ENCODE results near the gene SEMA4A. TPM values are rescaled to one million over a fixed set of nuclear protein-coding genes. Genes with fewer than 3 reads are reported as not detected.
A peak's percentile ranks its signal among the peaks of the same experiment; 100 is the strongest.

The SEMA4A gene
- polyA plus RNA-seq, 1 donor, result 6.4 TPM

DNA sequence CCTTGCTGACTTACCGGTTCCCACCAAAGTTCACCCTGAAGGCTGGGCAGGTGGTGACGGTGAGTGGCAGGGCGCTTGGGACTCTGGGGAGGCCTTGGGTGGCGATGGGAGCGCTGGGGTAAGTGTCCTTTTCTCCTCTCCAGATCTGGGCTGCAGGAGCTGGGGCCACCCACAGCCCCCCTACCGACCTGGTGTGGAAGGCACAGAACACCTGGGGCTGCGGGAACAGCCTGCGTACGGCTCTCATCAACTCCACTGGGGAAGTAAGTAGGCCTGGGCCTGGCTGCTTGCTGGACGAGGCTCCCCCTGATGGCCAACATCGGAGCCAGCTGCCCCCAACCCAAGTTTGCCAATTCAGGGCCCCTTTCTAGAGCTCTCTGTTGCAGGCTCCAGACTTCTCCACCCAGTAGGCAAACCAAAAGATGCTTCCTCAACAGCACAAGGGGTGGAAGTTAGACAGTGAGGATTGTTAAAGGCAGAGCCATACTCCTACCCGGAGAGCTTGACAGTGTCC, 16.4 kb upstream of the SEMA4A start:
- Histone ChIP-seq H3K27ac (ENCODE audit: low read length) (no peak overlapping the region), H3K4me1 (ENCODE audit: control insufficient read depth, insufficient read depth, low read length) (no peaks in the 10 kb centered on the region), H3K4me3 (ENCODE audit: low read length) (no peak overlapping the region), H3K27me3 (ENCODE audit: control insufficient read depth, insufficient read depth, low read length) (no peaks in the 10 kb centered on the region), H3K36me3 (ENCODE audit: control insufficient read depth, insufficient read depth, low read length) (peaks cover 75% of the 10 kb centered on the region), H3K9me3 (ENCODE audit: control insufficient read depth, low read depth, low read length) (peaks cover 2% of the 10 kb centered on the region)
- no CpG with 5 or more reads among the region's 12 CpGs for WGBS (ENCODE audit: insufficient coverage, low lambda C conversion rate)
- DNase-seq, result no peak

DNA sequence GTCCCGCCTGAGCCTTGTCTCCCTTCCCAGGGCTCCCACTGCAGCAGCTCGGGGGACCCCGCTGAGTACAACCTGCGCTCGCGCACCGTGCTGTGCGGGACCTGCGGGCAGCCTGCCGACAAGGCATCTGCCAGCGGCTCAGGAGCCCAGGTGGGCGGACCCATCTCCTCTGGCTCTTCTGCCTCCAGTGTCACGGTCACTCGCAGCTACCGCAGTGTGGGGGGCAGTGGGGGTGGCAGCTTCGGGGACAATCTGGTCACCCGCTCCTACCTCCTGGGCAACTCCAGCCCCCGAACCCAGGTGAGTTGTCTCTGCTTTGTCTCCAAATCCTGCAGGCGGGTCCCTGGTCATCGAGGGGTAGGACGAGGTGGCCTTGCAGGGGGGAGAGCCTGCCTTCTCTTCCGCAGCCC, 14.9 kb upstream of the SEMA4A start:
- H3K4me3 ChIP-seq (ENCODE audit: low read length), result no peak overlapping the region
- no peaks in the 10 kb centered on the region for H3K4me1 ChIP-seq (ENCODE audit: control insufficient read depth, insufficient read depth, low read length)
- H3K9me3 ChIP-seq (ENCODE audit: control insufficient read depth, low read depth, low read length), result peaks cover 2% of the 10 kb centered on the region
- H3K36me3 ChIP-seq (ENCODE audit: control insufficient read depth, insufficient read depth, low read length), result peaks cover 65% of the 10 kb centered on the region
- DNase-seq, result no peak
- no peaks in the 10 kb centered on the region for H3K27me3 ChIP-seq (ENCODE audit: control insufficient read depth, insufficient read depth, low read length)
- WGBS (ENCODE audit: insufficient coverage, low lambda C conversion rate), result no CpG with 5 or more reads among the region's 22 CpGs
- H3K27ac ChIP-seq (ENCODE audit: low read length), result no peak overlapping the region

DNA sequence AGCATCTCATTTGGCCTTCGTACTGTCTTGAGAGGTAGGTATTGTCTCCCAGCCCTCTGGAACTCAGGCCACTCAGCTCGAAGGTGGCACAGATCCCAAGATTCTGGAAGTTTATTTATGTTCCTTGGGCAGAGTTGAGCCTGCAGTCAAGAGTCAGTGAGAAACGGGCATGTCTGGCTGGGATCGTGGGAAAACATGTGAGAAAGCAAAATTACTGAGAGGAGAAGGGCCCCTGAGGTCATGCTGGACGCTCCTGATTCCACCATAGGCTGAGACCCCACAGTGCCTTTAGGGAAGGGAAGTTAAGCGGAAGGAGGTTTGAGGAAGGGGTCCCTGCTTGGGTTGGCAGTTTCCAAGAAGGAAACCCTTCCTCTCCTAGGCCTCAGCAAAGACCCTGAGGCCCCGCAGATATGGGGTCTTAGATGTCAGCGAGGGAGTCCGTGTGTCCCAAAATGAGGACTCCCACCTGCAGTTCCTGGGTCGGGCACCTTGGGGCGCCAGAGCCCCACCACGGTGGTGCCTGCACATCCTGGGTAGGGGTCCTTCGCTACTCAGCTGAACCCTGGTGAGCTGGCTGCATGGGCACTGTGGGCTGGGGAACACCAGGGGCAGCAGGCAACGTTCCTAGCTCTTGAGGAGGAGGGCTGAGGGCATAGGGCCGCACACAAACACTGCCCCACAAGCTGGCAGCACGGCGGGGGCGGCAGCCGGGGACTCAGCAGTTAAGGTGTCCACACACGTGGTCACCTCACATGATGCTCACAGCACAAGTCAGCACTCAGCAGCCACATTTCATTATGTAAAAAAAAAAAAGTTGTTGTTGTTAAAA, 12.3 kb upstream of the SEMA4A start:
- DNase-seq, result no peak
- no CpG with 5 or more reads among the region's 20 CpGs for WGBS (ENCODE audit: insufficient coverage, low lambda C conversion rate)
- peaks cover 2% of the 10 kb centered on the region for H3K9me3 ChIP-seq (ENCODE audit: control insufficient read depth, low read depth, low read length)
- H3K36me3 ChIP-seq (ENCODE audit: control insufficient read depth, insufficient read depth, low read length), result peaks cover 39% of the 10 kb centered on the region
- H3K27me3 ChIP-seq (ENCODE audit: control insufficient read depth, insufficient read depth, low read length), result no peaks in the 10 kb centered on the region
- H3K4me3 ChIP-seq (ENCODE audit: low read length), result no peak overlapping the region
- H3K4me1 ChIP-seq (ENCODE audit: control insufficient read depth, insufficient read depth, low read length), result no peaks in the 10 kb centered on the region
- H3K27ac ChIP-seq (ENCODE audit: low read length), result no peak overlapping the region

- 100% methylated on average over 1 of the region's 11 CpGs for WGBS (ENCODE audit: insufficient coverage, low lambda C conversion rate)
- DNase-seq, result no peak
- no peaks in the 10 kb centered on the region for H3K27me3 ChIP-seq (ENCODE audit: control insufficient read depth, insufficient read depth, low read length)
- H3K9me3 ChIP-seq (ENCODE audit: control insufficient read depth, low read depth, low read length), result no peaks in the 10 kb centered on the region
- H3K4me3 ChIP-seq (ENCODE audit: low read length), result no peak overlapping the region
- H3K4me1 ChIP-seq (ENCODE audit: control insufficient read depth, insufficient read depth, low read length), result peaks cover 8% of the 10 kb centered on the region
- H3K36me3 ChIP-seq (ENCODE audit: control insufficient read depth, insufficient read depth, low read length), result peaks cover 11% of the 10 kb centered on the region
- no peak overlapping the region for H3K27ac ChIP-seq (ENCODE audit: low read length)
These were observed 9.5 kb upstream of the SEMA4A start for GRCh38 chr1:156143765-156144489.

GRCh38 chr1:156144742-156145141, 8.6 kb upstream of the SEMA4A start:
- Histone ChIP-seq H3K27ac (ENCODE audit: low read length) (no peak overlapping the region), H3K36me3 (ENCODE audit: control insufficient read depth, insufficient read depth, low read length) (peaks cover 4% of the 10 kb centered on the region), H3K27me3 (ENCODE audit: control insufficient read depth, insufficient read depth, low read length) (peaks cover 3% of the 10 kb centered on the region), H3K9me3 (ENCODE audit: control insufficient read depth, low read depth, low read length) (no peaks in the 10 kb centered on the region), H3K4me1 (ENCODE audit: control insufficient read depth, insufficient read depth, low read length) (peaks cover 8% of the 10 kb centered on the region), H3K4me3 (ENCODE audit: low read length) (no peak overlapping the region)
- WGBS (ENCODE audit: insufficient coverage, low lambda C conversion rate), result no CpG with 5 or more reads among the region's 5 CpGs
- no peak for DNase-seq

DNA sequence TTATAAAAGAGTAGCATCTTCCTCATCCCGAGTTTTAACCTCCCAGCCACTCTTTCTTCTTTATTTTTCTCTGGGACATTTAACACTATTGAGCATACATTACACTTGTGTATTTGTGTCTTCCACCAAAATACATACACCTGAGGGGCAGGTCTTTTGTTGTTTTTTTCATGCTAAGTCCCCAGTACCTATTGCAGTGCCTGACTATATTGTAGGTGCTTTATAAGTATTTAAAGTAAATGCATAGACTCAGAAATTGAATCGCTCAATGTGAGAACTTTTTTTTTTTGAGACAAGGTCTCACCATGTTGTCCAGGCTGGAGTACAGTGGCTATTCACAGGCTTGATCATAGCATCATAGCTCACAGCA, 7.8 kb upstream of the SEMA4A start:
- Histone ChIP-seq H3K36me3 (ENCODE audit: control insufficient read depth, insufficient read depth, low read length) (no peaks in the 10 kb centered on the region), H3K27me3 (ENCODE audit: control insufficient read depth, insufficient read depth, low read length) (peaks cover 12% of the 10 kb centered on the region), H3K27ac (ENCODE audit: low read length) (no peak overlapping the region), H3K9me3 (ENCODE audit: control insufficient read depth, low read depth, low read length) (no peaks in the 10 kb centered on the region), H3K4me1 (ENCODE audit: control insufficient read depth, insufficient read depth, low read length) (peaks cover 8% of the 10 kb centered on the region), H3K4me3 (ENCODE audit: low read length) (no peak overlapping the region)
- no peak for DNase-seq
- WGBS (ENCODE audit: insufficient coverage, low lambda C conversion rate), result 83% methylated on average over 1 of the region's 2 CpGs

GRCh38 chr1:156146020-156146768, 7.2 kb upstream of the SEMA4A start:
- 0% methylated on average over 1 of the region's 13 CpGs for WGBS (ENCODE audit: insufficient coverage, low lambda C conversion rate)
- Histone ChIP-seq H3K4me3 (ENCODE audit: low read length) (peak overlapping the region; percentile 30), H3K27me3 (ENCODE audit: control insufficient read depth, insufficient read depth, low read length) (peaks cover 15% of the 10 kb centered on the region), H3K4me1 (ENCODE audit: control insufficient read depth, insufficient read depth, low read length) (peaks cover 8% of the 10 kb centered on the region), H3K36me3 (ENCODE audit: control insufficient read depth, insufficient read depth, low read length) (no peaks in the 10 kb centered on the region), H3K27ac (ENCODE audit: low read length) (peak overlapping the region; percentile 2), H3K9me3 (ENCODE audit: control insufficient read depth, low read depth, low read length) (no peaks in the 10 kb centered on the region)
- peak in 1 of 2 donors; percentile 80 for DNase-seq

- Histone ChIP-seq H3K9me3 (ENCODE audit: control insufficient read depth, low read depth, low read length) (no peaks in the 10 kb centered on the region), H3K36me3 (ENCODE audit: control insufficient read depth, insufficient read depth, low read length) (no peaks in the 10 kb centered on the region), H3K4me1 (ENCODE audit: control insufficient read depth, insufficient read depth, low read length) (peaks cover 8% of the 10 kb centered on the region), H3K27me3 (ENCODE audit: control insufficient read depth, insufficient read depth, low read length) (peaks cover 15% of the 10 kb centered on the region), H3K27ac (ENCODE audit: low read length) (no peak overlapping the region), H3K4me3 (ENCODE audit: low read length) (no peak overlapping the region)
- DNase-seq, result no peak
- no CpG with 5 or more reads among the region's 9 CpGs for WGBS (ENCODE audit: insufficient coverage, low lambda C conversion rate)
These were observed 6.5 kb upstream of the SEMA4A start for GRCh38 chr1:156146769-156147405.

DNA sequence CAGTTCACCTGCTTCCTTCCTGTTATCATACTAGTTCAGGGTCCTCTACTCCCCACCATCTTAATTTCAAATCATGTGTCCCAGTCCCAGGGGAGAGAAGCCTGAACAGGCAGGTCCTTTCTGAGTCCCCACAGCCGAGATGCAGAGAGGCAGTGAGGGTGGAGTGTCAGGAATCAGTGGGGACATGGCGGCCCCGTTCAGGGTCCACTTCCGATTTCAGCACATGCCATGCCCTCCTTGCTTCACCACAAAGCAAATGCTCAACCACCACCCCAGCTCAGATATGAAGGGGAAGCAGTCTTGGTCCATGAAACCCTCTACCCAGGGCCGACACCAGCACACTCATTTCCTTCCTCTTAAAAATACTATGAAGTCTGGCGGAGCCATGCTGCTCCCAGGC, 5.2 kb upstream of the SEMA4A start:
- peaks cover 10% of the 10 kb centered on the region for H3K4me1 ChIP-seq (ENCODE audit: control insufficient read depth, insufficient read depth, low read length)
- H3K27me3 ChIP-seq (ENCODE audit: control insufficient read depth, insufficient read depth, low read length), result peaks cover 15% of the 10 kb centered on the region
- no CpG with 5 or more reads among the region's 6 CpGs for WGBS (ENCODE audit: insufficient coverage, low lambda C conversion rate)
- no peak overlapping the region for H3K4me3 ChIP-seq (ENCODE audit: low read length)
- no peaks in the 10 kb centered on the region for H3K36me3 ChIP-seq (ENCODE audit: control insufficient read depth, insufficient read depth, low read length)
- no peak for DNase-seq
- H3K27ac ChIP-seq (ENCODE audit: low read length), result no peak overlapping the region
- H3K9me3 ChIP-seq (ENCODE audit: control insufficient read depth, low read depth, low read length), result no peaks in the 10 kb centered on the region
